Spleen (tissue), 11 donors: Measurements from ENCODE around the gene KIF19. TPM values are rescaled to one million over a fixed set of nuclear protein-coding genes. Genes with fewer than 3 reads are reported as not detected.
A peak's percentile ranks its signal among the peaks of the same experiment; 100 is the strongest.

Experiments
- DNase-seq: peaks from one replicate; pipeline ENCODE4 v3.0.0-alpha.2; 2020
- H3K27ac ChIP-seq, 8 donors: fragments of 200-600 bp; sonication (generic) in 7 of 8; 1 replicate in 4 of 8; 2 replicates in 4 of 8; pipeline versions ENCODE4 v1.5.0 to v1.8.0; 2016 to 2021; ENCODE audit warnings: inconsistent platforms in 4 of 8, mild to moderate bottlenecking in 4 of 8, moderate library complexity in 1 of 8
- H3K27me3 ChIP-seq, 7 donors: fragments of 200-600 bp; sonication (generic) in 6 of 7; replicated peaks in 1 of 7; 1 replicate in 4 of 7; 2 replicates in 3 of 7; pipeline versions ENCODE4 v1.5.0 to v1.8.0; 2016 to 2021; ENCODE audit warnings: inconsistent platforms in 3 of 7, mild to moderate bottlenecking in 1 of 7
- H3K36me3 ChIP-seq, 6 donors: fragments of 200-600 bp; sonication (generic) in 5 of 6; 1 replicate in 4 of 6; 2 replicates in 2 of 6; pipeline versions ENCODE4 v1.5.0 to v1.8.0; 2016 to 2021; ENCODE audit warnings: inconsistent platforms in 2 of 6
- H3K4me1 ChIP-seq, 6 donors: fragments of 200-600 bp; sonication (generic) in 5 of 6; 1 replicate in 3 of 6; 2 replicates in 3 of 6; pipeline versions ENCODE4 v1.5.0 to v1.8.0; 2016 to 2021; ENCODE audit warnings: inconsistent platforms in 3 of 6
- H3K4me3 ChIP-seq, 8 donors: fragments of 200-600 bp; sonication (generic) in 7 of 8; 1 replicate in 4 of 8; 2 replicates in 4 of 8; pipeline versions ENCODE4 v1.5.0 to v1.8.0; 2016 to 2021; ENCODE audit warnings: inconsistent platforms in 4 of 8, mild to moderate bottlenecking in 4 of 8, moderate library complexity in 2 of 8
- H3K9me3 ChIP-seq, 8 donors: fragments of 200-600 bp; sonication (generic) in 7 of 8; 1 replicate in 4 of 8; 2 replicates in 4 of 8; pipeline versions ENCODE4 v1.5.0 to v1.8.0; 2016 to 2021; ENCODE audit warnings: inconsistent platforms in 4 of 8
- CTCF ChIP-seq, 11 experiments: fragments of 200-600 bp in 7 of 11; fragments of 450-650 bp in 4 of 11; sonication (generic) in 4 of 11; IDR thresholded peaks in 8 of 11; conservative IDR thresholded peaks in 3 of 11; 1 replicate in 7 of 11; 2 replicates in 4 of 11; pipeline versions ENCODE4 v1.4.0 to v1.8.0; 2016 to 2021; ENCODE audit warnings: antibody characterized with exemption in 11 of 11, inconsistent platforms in 4 of 11, mild to moderate bottlenecking in 1 of 11
- POLR2A ChIP-seq, 3 donors: fragments of 450-650 bp; IDR thresholded peaks; one replicate each; pipeline ENCODE4 v1.5.1; 2017; ENCODE audit warnings: antibody characterized with exemption in 3 of 3, mild to moderate bottlenecking in 1 of 3
- POLR2AphosphoS5 ChIP-seq, 3 donors: sonication (generic); formaldehyde crosslinking; IDR thresholded peaks; one replicate each; pipeline ENCODE4 v1.5.1; 2017; ENCODE audit warnings: antibody characterized with exemption in 3 of 3
- WGBS, 5 donors: extraction: QIAGEN DNeasy Blood & Tissue Kit in 3 of 5; methylation state at CpG; one replicate each; pipeline versions ENCODE4 v1.1.5 to v1.1.7; 2013 to 2018; 5-methylcytosine and 5-hydroxymethylcytosine counted together
- intact Hi-C: fragments of 100-400 bp; cut with DNase I; formaldehyde crosslinking; loops from one replicate; pipeline ENCODE4 v1.15.0; 2023; ENCODE audit warnings: low total_unique reads
- polyA plus RNA-seq, 3 donors: library from polyadenylated mRNA; stranded (reverse); fragments of 200-250 nt; gene quantifications; one replicate each; pipeline ENCODE4 v1.2.1, GENCODE V29; 2013
- total RNA-seq, 7 donors: library from RNA; depleted of rRNA in 3 of 7; stranded (reverse); fragments of >200 nt in 3 of 7; fragmentation: NEBNext Ultra II Directional in 4 of 7; extraction: Animal tissue kit (Norgen Biotek cat#: 25700) in 4 of 7; gene quantifications; one replicate each; pipeline versions ENCODE4 v1.1.0 to v1.2.1, GENCODE V29; 2016 to 2021
- donor health status: healthy with polysubstance abuse.
- donor health status: DM: no; HTN: no; CAD: no; lungs with moderate emphysema.
- donor health status: DM: no; HTN: no; CAD: no.
- donor health status: Bipolar disorder and iron deficiency.
- donor health status: healthy.
- donor health status: DM: no; HTN: no; CAD: no.
- donor health status: DM: yes; HTN: yes; CAD: no.

KIF19 gene
- total and polyA plus RNA-seq, 10 donors = 5.7 to 48.2 (median 22.6) TPM

- no peak for TF ChIP-seq CTCF (IDR thresholded peaks at IDR 0.05 in 8 of 11, conservative IDR thresholded peaks at IDR 0.05 in 3 of 11)
- peak in 2 of 3 donors; percentile 60 to 62 for TF ChIP-seq POLR2AphosphoS5 (IDR thresholded peaks at IDR 0.05)
- Histone ChIP-seq H3K27ac (peak overlapping the region in 6 of 8 donors; percentile 36 to 54 (median 42)), H3K27me3 (peaks cover 0 to 52% (median 0%) of the 10 kb centered on the region in 7 donors), H3K4me1 (peaks cover 0 to 57% (median 23%) of the 10 kb centered on the region in 6 donors), H3K36me3 (peaks cover 0 to 4% (median 0%) of the 10 kb centered on the region in 6 donors), H3K9me3 (no peaks in the 10 kb centered on the region), H3K4me3 (no peak overlapping the region)
- 52 to 73% (median 67%) methylated on average over 8 to 9 of the region's 9 CpGs for WGBS, 5 donors
- intact Hi-C loops = no loop called here
- DNase-seq = no peak
These were observed 17.7 kb downstream of the KIF19 start for GRCh38 chr17:74343526-74344284.

GRCh38 chr17:74344658-74345057, 18.6 kb downstream of the KIF19 start:
- TF ChIP-seq CTCF (IDR thresholded peaks at IDR 0.05 in 8 of 11, conservative IDR thresholded peaks at IDR 0.05 in 3 of 11) (no peak), POLR2AphosphoS5 (IDR thresholded peaks at IDR 0.05) (peak in 1 of 3 donors; percentile 38)
- intact Hi-C loops = no loop called here
- 77 to 90% (median 89%) methylated on average over 11 to 21 of the region's 21 CpGs for WGBS, 5 donors
- peaks cover 0 to 57% (median 22%) of the 10 kb centered on the region in 6 donors for H3K4me1 ChIP-seq
- no peak for DNase-seq
- peak overlapping the region in 5 of 8 donors; percentile 14 to 38 (median 18) for H3K27ac ChIP-seq
- no peak overlapping the region for H3K4me3 ChIP-seq
- H3K36me3 ChIP-seq = peaks cover 0 to 4% (median 0%) of the 10 kb centered on the region in 6 donors
- H3K9me3 ChIP-seq = no peaks in the 10 kb centered on the region
- H3K27me3 ChIP-seq = peaks cover 0 to 48% (median 0%) of the 10 kb centered on the region in 7 donors

- WGBS, 5 donors = 72 to 81% (median 77%) methylated on average over 10 to 13 of the region's 13 CpGs
- peaks cover 0 to 10% (median 0%) of the 10 kb centered on the region in 6 donors for H3K36me3 ChIP-seq
- H3K27ac ChIP-seq = peak overlapping the region in 2 of 8 donors; percentile 18 to 36
- H3K27me3 ChIP-seq = peaks cover 0 to 50% (median 0%) of the 10 kb centered on the region in 7 donors
- intact Hi-C loops = no loop called here
- H3K4me1 ChIP-seq = peaks cover 0 to 53% (median 22%) of the 10 kb centered on the region in 6 donors
- DNase-seq = no peak
- TF ChIP-seq CTCF (IDR thresholded peaks at IDR 0.05 in 8 of 11, conservative IDR thresholded peaks at IDR 0.05 in 3 of 11) = no peak
- TF ChIP-seq POLR2AphosphoS5 (IDR thresholded peaks at IDR 0.05) = no peak
- TF ChIP-seq POLR2A (IDR thresholded peaks at IDR 0.05) = no peak
- no peak overlapping the region for H3K4me3 ChIP-seq
- no peaks in the 10 kb centered on the region for H3K9me3 ChIP-seq
These were observed 19.6 kb downstream of the KIF19 start for GRCh38 chr17:74345433-74346241.
